ENCODE measurements around the gene ACTL8. TPM values are rescaled to one million over a fixed set of nuclear protein-coding genes. Genes with fewer than 3 reads are reported as not detected.

Gene ACTL8
- total RNA-seq, 1 donor from 2014 or later = not detected

GRCh38 chr1:17861685-17862084 is 106.6 kb downstream of the ACTL8 start:
- Mint-ChIP-seq H3K36me3 (ENCODE audit: low read depth) (no peaks in the 10 kb centered on the region), H3K9me3 (ENCODE audit: low read depth) (no peaks in the 10 kb centered on the region), H3K4me1 (ENCODE audit: low read depth) (peaks cover 8% of the 10 kb centered on the region), H3K27ac (ENCODE audit: unreplicated experiment) (no peak overlapping the region), H3K27me3 (ENCODE audit: low read depth) (peaks cover 6% of the 10 kb centered on the region), H3K4me3 (ENCODE audit: unreplicated experiment) (no peak overlapping the region)
- TF ChIP-seq, protein P1, sequence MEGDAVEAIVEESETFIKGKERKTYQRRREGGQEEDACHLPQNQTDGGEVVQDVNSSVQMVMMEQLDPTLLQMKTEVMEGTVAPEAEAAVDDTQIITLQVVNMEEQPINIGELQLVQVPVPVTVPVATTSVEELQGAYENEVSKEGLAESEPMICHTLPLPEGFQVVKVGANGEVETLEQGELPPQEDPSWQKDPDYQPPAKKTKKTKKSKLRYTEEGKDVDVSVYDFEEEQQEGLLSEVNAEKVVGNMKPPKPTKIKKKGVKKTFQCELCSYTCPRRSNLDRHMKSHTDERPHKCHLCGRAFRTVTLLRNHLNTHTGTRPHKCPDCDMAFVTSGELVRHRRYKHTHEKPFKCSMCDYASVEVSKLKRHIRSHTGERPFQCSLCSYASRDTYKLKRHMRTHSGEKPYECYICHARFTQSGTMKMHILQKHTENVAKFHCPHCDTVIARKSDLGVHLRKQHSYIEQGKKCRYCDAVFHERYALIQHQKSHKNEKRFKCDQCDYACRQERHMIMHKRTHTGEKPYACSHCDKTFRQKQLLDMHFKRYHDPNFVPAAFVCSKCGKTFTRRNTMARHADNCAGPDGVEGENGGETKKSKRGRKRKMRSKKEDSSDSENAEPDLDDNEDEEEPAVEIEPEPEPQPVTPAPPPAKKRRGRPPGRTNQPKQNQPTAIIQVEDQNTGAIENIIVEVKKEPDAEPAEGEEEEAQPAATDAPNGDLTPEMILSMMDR (IDR thresholded peaks at IDR 0.05) = no peak
- DNase-seq (ENCODE audit: low spot score) = no peak

- Mint-ChIP-seq H3K36me3 (ENCODE audit: low read depth) (no peaks in the 10 kb centered on the region), H3K4me1 (ENCODE audit: low read depth) (peaks cover 8% of the 10 kb centered on the region), H3K27me3 (ENCODE audit: low read depth) (peaks cover 6% of the 10 kb centered on the region), H3K4me3 (ENCODE audit: unreplicated experiment) (no peak overlapping the region), H3K9me3 (ENCODE audit: low read depth) (no peaks in the 10 kb centered on the region), H3K27ac (ENCODE audit: unreplicated experiment) (no peak overlapping the region)
- TF ChIP-seq, protein P1 (IDR thresholded peaks at IDR 0.05) = no peak
- no peak for DNase-seq (ENCODE audit: low spot score)
These were observed 107.0 kb downstream of the ACTL8 start for GRCh38 chr1:17862121-17862520.

- peaks cover 8% of the 10 kb centered on the region for H3K4me1 Mint-ChIP-seq (ENCODE audit: low read depth)
- peaks cover 12% of the 10 kb centered on the region for H3K9me3 Mint-ChIP-seq (ENCODE audit: low read depth)
- TF ChIP-seq, protein P1 (IDR thresholded peaks at IDR 0.05) = no peak
- H3K27me3 Mint-ChIP-seq (ENCODE audit: low read depth) = peaks cover 2% of the 10 kb centered on the region
- no peaks in the 10 kb centered on the region for H3K36me3 Mint-ChIP-seq (ENCODE audit: low read depth)
- H3K27ac Mint-ChIP-seq (ENCODE audit: unreplicated experiment) = peak overlapping the region; percentile 55
- DNase-seq (ENCODE audit: low spot score) = no peak
- no peak overlapping the region for H3K4me3 Mint-ChIP-seq (ENCODE audit: unreplicated experiment)
These were observed 111.0 kb downstream of the ACTL8 start for GRCh38 chr1:17865912-17866739.

- H3K27ac Mint-ChIP-seq (ENCODE audit: unreplicated experiment) = no peak overlapping the region
- TF ChIP-seq, protein P1 (IDR thresholded peaks at IDR 0.05) = no peak
- DNase-seq (ENCODE audit: low spot score) = no peak
- H3K36me3 Mint-ChIP-seq (ENCODE audit: low read depth) = no peaks in the 10 kb centered on the region
- peaks cover 12% of the 10 kb centered on the region for H3K9me3 Mint-ChIP-seq (ENCODE audit: low read depth)
- peaks cover 2% of the 10 kb centered on the region for H3K27me3 Mint-ChIP-seq (ENCODE audit: low read depth)
- peaks cover 8% of the 10 kb centered on the region for H3K4me1 Mint-ChIP-seq (ENCODE audit: low read depth)
- H3K4me3 Mint-ChIP-seq (ENCODE audit: unreplicated experiment) = no peak overlapping the region
These were observed 111.6 kb downstream of the ACTL8 start for GRCh38 chr1:17866740-17867029.

- peaks cover 12% of the 10 kb centered on the region for H3K9me3 Mint-ChIP-seq (ENCODE audit: low read depth)
- H3K4me3 Mint-ChIP-seq (ENCODE audit: unreplicated experiment) = no peak overlapping the region
- no peaks in the 10 kb centered on the region for H3K36me3 Mint-ChIP-seq (ENCODE audit: low read depth)
- H3K4me1 Mint-ChIP-seq (ENCODE audit: low read depth) = peaks cover 8% of the 10 kb centered on the region
- no peak overlapping the region for H3K27ac Mint-ChIP-seq (ENCODE audit: unreplicated experiment)
- no peak for DNase-seq (ENCODE audit: low spot score)
- TF ChIP-seq, protein P1 (IDR thresholded peaks at IDR 0.05) = no peak
- H3K27me3 Mint-ChIP-seq (ENCODE audit: low read depth) = peaks cover 2% of the 10 kb centered on the region
These were observed 112.3 kb downstream of the ACTL8 start for GRCh38 chr1:17867470-17867869.
